Myocyte (in vitro differentiated cells): ENCODE data around the gene C8B. TPM values are rescaled to one million over a fixed set of nuclear protein-coding genes. Genes with fewer than 3 reads are reported as not detected.

ENCODE experiments used
- DNase-seq: peaks from one replicate; pipeline ENCODE4 v3.0.0-alpha.2; 2012; ENCODE audit warnings: low read depth
- total RNA-seq: library from RNA; depleted of rRNA; stranded (reverse); fragments of >200 nt; gene quantifications from 2 replicates; pipeline ENCODE4 v1.2.3, GENCODE V29; 2014

C8B gene
- total RNA-seq, 1 donor from 2014 or later: not detected

DNA sequence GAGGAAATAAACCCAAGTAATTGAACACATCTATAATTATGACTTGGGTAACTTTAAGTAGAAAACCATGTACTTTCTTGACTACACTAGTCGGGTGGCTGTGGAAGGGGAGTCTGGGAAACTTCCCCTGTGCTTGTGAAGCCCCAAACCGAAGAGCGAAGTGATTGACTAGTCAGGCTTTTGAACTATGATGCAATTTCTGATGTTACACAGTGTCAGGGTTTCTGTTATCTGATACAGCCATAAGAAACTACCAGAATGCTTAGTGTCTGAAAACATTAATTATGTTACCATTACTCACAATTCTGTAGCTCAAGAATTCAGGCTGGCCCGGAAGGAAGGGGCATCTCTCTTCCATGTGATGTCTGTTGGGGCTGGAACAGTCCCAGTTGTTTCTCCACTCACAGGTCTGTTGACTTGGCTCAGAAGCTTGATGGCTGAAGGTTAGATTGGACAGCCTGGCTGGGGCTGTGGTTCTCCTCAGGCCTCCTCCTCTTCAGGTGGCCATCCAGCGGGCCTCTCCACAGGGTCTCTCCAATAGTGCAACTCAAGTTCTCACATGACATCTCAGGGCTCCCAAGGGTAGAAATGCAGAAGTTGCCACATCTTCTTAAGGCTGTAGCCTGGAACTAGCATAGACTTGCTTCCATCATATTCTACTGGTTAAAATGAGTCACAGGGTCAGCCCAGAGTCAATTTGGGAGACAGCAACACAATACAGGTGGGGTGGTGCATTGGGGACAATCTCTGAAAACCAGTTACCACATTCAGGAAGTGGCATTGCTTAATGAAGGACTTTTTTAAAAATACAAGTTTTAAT is 8.3 kb upstream of the C8B start:
- no peak for DNase-seq

DNA sequence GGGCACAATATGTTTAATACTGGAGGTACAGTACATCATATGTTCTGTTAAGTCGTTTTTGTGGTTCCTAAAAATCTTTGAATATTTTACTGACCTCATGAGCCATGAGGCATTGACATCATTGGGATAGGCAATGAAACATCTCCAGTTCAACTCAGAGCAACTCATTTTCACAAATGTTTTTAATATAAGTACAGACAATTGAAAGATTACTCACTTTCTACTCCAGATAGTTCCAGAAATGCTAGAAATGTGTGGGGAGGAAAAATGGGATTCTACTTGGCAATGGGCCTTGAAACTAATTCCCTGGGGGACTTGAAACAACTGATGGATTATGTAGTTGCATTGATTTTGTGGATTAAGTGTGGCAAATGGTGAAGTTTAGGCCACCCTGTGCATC is 7.2 kb upstream of the C8B start:
- no peak for DNase-seq

DNA sequence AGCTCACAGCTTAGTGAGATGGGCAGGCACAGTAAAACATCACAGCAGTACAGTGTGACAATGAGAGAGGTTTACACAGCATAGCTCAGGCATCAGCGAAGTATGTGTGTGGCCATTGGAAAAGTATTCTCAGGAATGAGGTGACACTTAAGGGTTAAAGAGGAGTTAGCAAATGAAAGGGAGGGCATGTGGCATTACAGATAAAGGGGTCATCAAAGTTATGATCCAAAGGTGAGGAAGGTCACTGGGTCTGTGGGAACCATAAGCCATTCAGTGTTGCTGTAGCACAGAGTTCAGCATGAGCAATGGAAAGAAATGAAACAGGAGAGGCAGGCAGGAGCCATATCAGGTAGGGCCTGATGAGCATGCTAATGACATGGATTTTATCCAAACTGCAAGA is 4.5 kb upstream of the C8B start:
- no peak for DNase-seq

DNA sequence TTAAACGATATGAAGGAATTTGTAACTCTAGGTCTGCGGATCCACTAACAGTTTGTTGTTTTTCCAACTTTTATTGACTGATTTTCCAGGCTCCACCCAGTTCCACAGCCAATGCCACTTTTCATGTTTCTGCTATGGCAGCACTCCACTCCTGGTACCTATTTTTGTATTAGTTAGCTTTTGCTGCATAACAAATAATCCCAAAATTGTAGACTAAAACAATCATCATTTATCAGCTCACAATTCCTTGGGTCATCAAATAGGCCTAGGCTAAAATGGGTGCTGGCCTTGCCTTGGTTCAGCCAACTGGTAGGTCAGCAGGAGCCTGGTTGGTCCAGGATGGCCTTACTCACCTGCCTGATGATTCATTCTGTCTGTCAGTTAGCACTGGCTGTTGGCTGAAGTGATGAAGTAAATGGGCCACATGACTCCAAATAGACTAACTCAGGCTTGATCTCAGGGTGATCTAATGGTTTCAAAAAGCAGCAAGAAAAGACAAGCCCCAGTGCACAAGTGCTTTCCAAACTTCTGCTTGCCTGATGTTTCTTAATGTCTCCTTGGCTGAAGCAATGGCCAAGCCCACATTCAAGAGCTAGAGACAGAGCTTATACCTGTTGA is 3.2 kb upstream of the C8B start:
- DNase-seq: no peak

DNA sequence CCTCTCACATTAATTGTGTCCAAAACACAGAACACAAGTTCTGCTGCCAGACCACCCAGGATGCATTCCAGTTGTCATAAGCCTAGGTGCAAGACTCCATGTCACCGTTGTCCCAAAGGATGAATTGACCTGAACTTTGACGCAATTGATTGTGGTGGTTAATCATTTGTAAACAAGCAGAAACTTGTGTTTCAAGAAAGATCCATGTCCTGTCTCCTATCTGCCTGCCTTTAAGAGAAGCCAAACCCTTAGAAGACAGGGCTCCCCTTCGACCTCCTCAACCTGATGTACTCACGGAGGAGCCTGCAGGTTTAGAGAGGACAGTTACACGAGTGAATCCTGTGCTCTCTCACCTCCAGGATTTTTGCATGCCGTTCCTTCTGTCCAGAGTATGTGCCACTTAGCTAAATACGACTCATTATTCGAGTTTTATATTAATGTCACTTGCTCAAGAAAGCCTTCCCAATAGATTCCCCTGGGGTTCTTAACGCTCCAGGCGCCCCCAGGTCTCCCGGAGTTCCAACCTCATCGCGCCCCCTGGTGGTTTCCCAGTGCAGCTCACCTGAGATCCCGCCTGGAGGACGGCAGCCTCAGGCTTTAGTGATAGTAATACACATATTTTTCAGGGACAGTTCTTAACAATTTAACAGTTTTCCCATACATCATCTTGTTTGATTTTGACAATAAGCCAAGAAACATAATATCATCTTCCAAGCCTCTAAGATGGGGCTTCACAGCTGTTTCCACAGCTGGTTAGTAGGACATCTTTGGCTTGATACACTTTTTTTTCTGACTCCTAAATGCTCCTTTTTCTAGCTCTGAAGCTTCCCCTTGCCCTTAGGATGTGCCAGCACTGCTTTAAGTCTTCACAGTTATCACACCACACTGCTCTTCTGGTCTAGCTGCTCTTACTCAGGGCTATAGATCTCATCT is 2.4 kb upstream of the C8B start:
- no peak for DNase-seq

DNA sequence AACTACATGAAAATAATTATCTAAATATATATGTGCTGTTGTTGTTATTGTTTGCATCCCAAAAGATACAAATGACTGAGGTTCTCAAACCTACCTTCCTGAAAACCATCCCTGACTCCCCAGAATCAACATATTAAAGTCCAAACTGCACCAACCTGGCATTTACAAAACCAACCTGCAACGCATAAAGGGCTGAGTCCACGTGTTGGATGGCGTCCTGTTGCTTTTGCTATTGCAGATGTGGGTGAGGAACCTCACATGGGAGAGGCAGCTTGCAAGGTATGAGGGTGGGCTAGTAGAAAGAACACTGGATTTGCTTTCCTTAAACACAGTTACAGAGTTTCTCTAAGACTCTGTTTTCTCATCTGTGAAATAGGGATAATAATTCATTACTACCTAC is 1.5 kb upstream of the C8B start:
- DNase-seq: no peak

GRCh38 chr1:56966698-56966999 is 834 bp upstream of the C8B start:
- DNase-seq: no peak

GRCh38 chr1:56965191-56965590 is 624 bp downstream of the C8B start:
- no peak for DNase-seq

- DNase-seq: no peak
Observed at GRCh38 chr1:56964349-56965017, 1.3 kb downstream of the C8B start.

GRCh38 chr1:56963667-56964066 is 2.1 kb downstream of the C8B start:
- DNase-seq: no peak

GRCh38 chr1:56961426-56961825 is 4.4 kb downstream of the C8B start:
- DNase-seq: no peak

- DNase-seq: no peak
Observed at GRCh38 chr1:56958526-56958925, 7.3 kb downstream of the C8B start.

- DNase-seq: no peak
Observed at GRCh38 chr1:56957931-56958330, 7.9 kb downstream of the C8B start.

- no peak for DNase-seq
Observed at GRCh38 chr1:56954664-56955063, 11.2 kb downstream of the C8B start.

- DNase-seq: no peak
Observed at GRCh38 chr1:56953386-56953785, 12.4 kb downstream of the C8B start.

DNA sequence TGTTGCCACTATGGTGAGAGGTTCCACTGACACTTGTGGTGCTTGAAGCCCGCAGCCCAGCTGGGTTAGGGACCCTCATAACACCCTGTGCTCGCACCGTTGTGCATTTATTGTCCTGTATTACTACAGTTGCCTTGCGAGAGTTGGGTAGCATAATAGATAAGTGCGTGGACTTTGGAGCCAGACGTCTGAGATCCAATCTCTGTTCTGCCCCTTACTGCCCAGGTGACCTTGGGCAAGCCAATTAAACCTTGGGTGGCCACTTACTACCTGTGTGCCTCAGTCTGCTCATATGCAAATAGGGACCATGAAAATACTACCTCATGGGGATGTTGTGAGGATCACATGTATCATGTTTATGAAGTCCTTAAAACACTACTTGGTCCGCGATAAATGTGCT is 13.3 kb downstream of the C8B start:
- no peak for DNase-seq

DNA sequence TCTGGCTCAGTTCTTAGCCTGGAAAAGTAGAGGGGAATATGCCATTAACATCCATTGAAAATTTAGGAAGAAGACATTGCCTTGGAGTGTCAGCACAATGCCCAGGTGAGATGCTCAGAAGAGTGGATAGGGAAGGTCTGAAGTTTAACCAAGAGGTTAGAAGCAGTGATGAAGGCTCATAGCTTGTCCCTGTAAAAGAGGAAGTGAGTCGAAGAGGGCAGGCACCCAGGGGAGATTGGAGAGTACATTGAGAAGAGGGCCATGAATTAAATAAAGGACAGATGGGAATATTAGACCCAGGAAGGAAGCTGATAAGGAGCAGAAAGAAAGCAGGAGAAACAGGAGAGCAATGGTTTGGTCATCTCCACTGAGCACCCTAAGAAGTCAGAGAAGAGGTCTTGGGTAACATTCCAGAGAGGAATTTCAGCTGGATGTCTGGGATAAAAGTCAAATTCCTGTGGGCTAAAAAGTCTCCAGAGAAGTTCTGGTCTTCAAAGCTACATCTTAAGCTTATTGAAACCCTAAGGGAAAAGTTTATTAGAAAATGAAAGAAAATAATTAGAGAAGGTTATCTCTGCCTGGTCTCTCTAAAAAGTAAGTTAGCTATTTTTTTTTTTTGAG is 17.3 kb downstream of the C8B start:
- DNase-seq: no peak

GRCh38 chr1:56940039-56940438 is 25.8 kb downstream of the C8B start:
- DNase-seq: no peak

DNA sequence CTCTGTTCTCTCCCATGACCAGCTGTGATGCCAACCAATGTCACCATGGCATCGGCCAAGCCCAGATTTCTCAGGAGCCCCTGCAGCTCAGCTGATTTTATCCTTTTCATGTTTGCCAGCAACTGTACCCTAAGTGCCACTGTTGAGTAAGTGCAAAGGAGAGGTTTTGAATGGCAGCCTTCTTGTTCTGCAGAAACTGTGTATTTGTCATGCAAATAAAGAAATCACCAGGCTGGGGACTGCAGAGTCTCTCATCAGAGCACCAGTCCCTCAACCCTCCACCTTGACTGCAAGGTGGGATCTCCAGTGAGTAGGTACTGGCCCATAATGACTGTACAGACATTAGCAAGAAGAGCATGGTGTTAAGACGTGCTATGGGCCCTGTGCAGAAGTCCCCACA is 26.6 kb downstream of the C8B start:
- no peak for DNase-seq

GRCh38 chr1:56938646-56939045 is 27.2 kb downstream of the C8B start:
- DNase-seq: no peak

DNA sequence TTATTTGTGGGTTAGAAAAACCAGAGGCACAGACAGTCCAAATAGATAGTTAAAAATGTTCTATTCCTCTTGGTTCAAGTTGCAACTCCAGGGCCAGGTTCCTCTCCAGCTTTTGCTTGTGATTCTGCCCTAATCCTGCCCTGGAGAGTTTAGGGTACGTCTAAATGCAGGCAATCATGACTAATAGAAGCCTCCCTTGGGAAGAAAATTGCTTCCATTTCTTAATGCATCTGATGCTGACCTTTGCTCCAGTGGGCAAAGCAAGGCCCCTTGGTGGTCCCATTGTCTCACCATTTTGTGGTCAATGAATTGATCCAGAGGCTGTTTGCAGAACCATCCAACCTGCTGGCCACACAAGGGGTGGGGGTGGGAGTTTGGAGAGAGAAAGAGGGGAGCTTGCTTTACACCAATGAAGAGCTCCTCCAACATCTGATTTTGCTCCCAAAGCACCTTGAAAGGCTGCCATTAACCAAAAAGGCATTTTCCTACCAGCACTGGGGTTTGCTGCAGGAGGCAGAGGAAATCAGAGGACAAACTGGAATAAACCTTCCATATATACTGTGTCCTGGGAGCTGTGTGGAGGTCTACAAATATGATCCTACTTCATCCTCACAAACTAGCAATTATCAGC is 31.3 kb downstream of the C8B start:
- DNase-seq: no peak
